Temporal lobe (tissue), 2 donors: ENCODE measurements around the gene SRSF12. TPM values are rescaled to one million over a fixed set of nuclear protein-coding genes. Genes with fewer than 3 reads are reported as not detected.

Source experiments
- small RNA-seq: library from RNA; depleted of rRNA; stranded (forward); fragments of <200 nt; gene quantifications from one replicate; pipeline ENCODE3, GENCODE V24; 2014; ENCODE audit warnings: low replicate concordance
- total RNA-seq: library from RNA; depleted of rRNA; stranded (reverse); fragments of >200 nt; gene quantifications from one replicate; pipeline ENCODE4 v1.2.3, GENCODE V29; 2014

The SRSF12 gene
- total RNA-seq, 1 donor from 2014 or later, result 27.5 TPM

Small RNAs within 50 kb of the gene (small RNA-seq; reads per million reads assigned to genes)
- not detected for gene RN7SL336P
- 0.53 reads per million, percentile 52 among the genes with 10 or more reads in this experiment for gene RNU2-61P

Other genes with a start within 250 kb of the SRSF12 start
- gene RNGTT, start 154.5 kb downstream of the SRSF12 start, total RNA-seq, result 52.6 TPM
- gene PNRC1, start 37.3 kb downstream of the SRSF12 start, total RNA-seq, result 68.1 TPM
- 16.0 TPM for gene PM20D2, start 28.0 kb upstream of the SRSF12 start, total RNA-seq
- gene GABRR1, start 99.3 kb upstream of the SRSF12 start, total RNA-seq, result not detected
- gene GABRR2, start 197.2 kb upstream of the SRSF12 start, total RNA-seq, result 0.25 TPM
- 42.8 TPM for gene UBE2J1, start 234.7 kb upstream of the SRSF12 start, total RNA-seq